ENCODE results near the gene ETNK2.
"Not testable (repeated sequence)": the region's sequence is repeated elsewhere in the genome, so short reads cannot be mapped to it uniquely, and the experiment has no call there.

The ETNK2 gene

DNA sequence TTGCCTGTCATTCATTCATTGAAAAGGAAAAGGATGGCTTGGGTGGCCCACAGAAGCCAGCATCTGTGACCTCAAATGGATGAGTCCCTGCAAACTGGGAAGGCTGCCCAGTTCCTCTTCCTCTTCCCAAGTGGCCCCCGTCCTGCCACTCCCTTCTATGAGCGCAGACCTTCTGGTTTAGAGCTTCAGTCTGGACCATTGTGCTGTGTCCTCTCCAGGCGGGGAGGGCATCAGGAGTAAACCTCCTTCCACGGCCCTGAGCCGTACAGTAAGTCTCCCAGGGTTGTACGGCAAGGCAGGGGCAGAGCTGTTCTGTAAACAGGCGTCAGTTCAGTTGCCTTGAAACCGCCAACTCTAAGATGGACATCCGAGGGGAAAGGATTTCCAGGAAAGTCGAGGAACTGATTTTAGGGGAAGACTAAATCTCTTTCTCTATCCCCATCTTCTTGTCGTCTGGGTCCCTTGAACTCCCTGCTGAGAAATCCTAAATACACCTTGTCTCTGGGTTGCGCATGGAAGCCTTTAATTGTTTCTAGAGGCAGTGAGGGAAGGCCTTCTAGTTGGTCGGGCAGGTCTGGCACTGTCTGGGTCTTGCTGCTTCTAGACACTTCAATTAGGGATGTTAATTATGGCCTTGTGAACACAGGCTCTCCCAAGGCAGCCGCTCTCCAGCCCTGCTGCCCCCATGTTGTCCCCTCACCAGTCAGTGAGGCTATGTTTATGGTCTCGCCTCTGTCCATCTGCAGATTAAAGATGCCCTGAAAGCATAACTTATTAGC is 56.8 kb downstream of the ETNK2 start:
- DNase-seq (ENCODE audit: extremely low read depth, low read depth): no peak
- TF ChIP-seq, protein P1, sequence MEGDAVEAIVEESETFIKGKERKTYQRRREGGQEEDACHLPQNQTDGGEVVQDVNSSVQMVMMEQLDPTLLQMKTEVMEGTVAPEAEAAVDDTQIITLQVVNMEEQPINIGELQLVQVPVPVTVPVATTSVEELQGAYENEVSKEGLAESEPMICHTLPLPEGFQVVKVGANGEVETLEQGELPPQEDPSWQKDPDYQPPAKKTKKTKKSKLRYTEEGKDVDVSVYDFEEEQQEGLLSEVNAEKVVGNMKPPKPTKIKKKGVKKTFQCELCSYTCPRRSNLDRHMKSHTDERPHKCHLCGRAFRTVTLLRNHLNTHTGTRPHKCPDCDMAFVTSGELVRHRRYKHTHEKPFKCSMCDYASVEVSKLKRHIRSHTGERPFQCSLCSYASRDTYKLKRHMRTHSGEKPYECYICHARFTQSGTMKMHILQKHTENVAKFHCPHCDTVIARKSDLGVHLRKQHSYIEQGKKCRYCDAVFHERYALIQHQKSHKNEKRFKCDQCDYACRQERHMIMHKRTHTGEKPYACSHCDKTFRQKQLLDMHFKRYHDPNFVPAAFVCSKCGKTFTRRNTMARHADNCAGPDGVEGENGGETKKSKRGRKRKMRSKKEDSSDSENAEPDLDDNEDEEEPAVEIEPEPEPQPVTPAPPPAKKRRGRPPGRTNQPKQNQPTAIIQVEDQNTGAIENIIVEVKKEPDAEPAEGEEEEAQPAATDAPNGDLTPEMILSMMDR (IDR thresholded peaks at IDR 0.05; ENCODE audit: low read depth, low read length): no peak

DNA sequence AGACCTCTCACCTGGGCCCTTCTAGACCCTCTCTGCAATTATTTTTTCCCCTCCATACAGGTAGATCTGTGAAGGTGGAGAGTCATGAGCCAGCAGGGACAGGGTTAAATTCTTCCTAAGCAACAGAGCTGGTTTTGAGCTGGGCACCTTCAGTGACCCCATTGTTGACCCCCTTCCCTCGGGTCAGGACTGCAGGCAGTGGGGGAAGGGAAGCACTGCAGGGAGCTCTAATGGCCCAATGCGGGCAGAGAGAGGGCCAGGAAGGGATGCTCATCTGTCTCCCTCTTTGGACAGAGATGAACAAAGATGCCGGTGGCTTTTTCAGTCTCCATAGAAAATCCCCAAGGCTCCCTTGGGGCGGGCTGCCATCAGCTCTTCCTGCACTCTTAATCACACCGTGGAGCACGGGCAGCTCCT is 57.5 kb downstream of the ETNK2 start:
- TF ChIP-seq, protein P1 (IDR thresholded peaks at IDR 0.05; ENCODE audit: low read depth, low read length): no peak

DNA sequence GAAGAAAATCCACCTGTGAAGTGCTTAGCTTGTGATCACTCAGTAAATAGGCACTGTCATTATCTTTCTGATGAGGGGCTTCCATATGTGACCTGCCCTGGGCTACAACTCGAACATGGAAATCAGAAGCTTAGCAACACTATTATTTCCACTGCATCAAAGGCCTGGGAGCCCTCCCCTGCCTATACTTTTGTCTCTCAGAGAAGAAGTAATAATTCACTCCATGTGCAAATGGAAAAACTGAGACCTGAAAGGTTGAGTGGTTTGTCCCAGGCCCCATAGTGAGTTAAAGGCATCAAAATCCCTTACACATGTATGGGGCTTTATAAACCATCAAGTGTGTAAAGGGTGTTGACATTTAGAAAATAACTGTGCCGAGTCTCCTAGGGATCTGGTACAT is 58.1 kb downstream of the ETNK2 start:
- TF ChIP-seq, protein P1 (IDR thresholded peaks at IDR 0.05; ENCODE audit: low read depth, low read length): no peak
- no peak for DNase-seq (ENCODE audit: extremely low read depth, low read depth)

More for the DNA sequence above, 57.5 kb downstream of the ETNK2 start:
- DNase-seq (ENCODE audit: extremely low read depth, low read depth): no peak

DNA sequence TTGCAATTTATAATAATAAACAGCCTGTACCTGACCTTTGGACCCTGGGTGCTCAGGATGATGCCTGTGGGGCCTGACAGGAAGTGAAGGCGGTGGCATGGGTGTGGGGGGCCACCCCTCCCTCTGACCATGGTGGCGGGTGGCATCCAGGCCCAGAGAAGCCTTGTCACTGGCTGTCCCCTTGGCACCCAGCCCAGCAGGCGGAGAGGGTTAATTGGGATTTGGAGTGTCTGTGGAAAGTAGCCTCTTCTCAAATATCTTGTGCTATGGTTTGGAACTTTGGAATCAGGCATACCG is 58.5 kb downstream of the ETNK2 start:
- TF ChIP-seq, protein P1 (IDR thresholded peaks at IDR 0.05; ENCODE audit: low read depth, low read length): no peak
- DNase-seq (ENCODE audit: extremely low read depth, low read depth): no peak

DNA sequence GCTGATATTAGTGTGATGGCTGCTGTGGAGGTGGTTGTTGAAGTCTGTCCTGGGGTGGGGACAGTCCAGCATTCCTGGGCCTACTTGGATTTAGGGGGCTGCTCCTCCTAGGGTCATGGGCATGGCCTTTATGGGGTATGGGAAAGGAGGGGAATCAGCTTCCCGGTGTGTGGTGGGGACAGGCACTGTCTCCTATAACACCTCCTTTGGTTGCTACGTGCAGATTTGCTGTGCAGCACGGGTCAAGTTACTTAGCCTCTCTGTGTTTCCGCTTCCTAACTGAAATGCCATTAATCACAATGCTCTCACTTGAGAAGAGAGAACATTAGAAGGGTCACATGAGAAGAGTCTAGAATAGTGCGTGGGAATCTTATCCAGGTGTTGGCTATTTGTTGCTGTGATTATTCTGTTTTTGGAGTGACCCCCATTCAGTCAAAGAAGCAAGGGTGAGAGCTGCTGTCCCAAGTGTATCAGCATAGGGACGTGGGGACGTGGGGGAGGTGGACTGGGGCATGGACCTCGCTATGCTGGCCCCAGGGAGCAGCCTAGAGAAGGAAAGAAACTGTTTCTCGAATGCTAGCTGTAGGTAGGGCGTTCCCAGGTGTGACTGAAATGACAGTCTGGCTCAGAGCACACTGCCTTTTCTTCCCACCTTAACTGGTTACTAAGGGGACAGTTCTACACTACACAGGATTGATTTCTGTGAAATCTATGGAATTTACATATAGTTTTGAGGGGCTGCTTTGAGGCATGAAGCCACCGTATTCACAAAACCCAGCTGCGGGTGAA is 59.0 kb downstream of the ETNK2 start:
- TF ChIP-seq, protein P1 (IDR thresholded peaks at IDR 0.05; ENCODE audit: low read depth, low read length): no peak
- DNase-seq (ENCODE audit: extremely low read depth, low read depth): no peak

DNA sequence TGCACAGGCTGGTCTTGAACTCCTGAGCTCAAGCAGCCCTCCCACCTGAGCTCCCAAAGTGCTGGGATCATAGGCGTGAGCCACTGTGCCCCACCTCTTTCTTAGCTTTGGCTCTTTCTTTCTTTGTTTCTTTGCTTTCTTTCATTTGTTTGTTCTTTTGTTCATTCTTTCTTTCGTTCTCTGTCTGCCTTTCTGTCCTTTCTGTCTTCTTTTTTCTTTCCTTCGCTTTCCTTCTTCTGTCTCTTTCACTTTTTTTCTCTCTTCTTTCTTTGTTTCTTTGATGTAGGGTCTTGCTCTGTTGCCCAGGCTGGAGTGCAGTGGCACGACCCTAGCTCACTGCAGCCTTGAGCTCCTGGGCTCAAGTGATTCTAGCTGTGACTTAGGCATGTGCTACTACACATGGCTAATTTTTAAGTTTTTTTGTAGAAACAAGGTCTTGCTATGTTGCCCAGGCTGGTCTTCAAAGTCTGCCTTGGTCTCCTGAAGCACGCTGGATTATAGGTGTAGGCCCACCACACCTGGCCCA is 60.0 kb downstream of the ETNK2 start:
- TF ChIP-seq, protein P1 (IDR thresholded peaks at IDR 0.05; ENCODE audit: low read depth, low read length): no peak
- DNase-seq (ENCODE audit: extremely low read depth, low read depth): no peak

DNA sequence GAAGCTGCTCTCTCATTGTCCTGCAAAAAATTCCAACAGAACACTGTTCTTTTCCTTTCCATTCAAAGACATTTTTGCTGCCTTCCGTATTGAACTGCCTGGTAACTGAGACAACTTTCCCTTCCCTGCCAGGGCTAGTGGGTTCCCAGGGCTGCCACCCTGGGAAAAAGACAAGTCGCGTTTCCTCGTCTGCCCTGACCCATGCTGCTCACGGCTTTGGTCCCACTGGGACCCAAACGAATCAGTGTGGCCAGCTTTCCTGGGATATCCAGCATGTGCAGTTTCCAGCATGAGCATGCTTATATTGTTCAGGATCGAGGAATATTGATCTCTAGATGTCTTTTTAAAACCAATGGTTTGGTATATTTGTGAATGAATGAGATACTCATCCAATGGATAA is 60.8 kb downstream of the ETNK2 start:
- TF ChIP-seq, protein P1 (IDR thresholded peaks at IDR 0.05; ENCODE audit: low read depth, low read length): no peak
- DNase-seq (ENCODE audit: extremely low read depth, low read depth): no peak

DNA sequence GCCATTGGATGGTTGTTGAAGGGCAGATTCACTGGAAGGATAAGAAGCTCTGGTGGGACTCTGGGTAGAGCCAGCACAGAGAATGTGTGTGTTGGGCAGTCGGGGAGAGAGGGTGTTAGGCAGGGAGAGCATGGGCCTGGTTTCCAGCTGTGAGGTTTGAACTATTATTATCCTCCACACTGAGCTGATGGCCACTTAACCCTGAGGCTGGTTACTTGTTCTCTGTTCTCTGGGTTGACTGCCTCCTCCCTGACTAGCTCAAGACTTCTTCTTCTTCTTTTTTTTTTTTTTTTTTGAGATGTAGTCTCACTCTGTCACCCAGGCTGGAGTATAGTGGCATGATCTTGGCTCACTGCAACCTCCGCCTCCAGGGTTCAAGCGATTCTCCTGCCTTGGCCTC is 61.7 kb downstream of the ETNK2 start:
- DNase-seq (ENCODE audit: extremely low read depth, low read depth): not testable (repeated sequence)
